Keratinocyte (primary cell): ENCODE results near the gene AKR1D1.

ENCODE experiments used
- CTCF ChIP-seq, 3 experiments: IDR thresholded peaks in 1 of 3; conservative IDR thresholded peaks in 1 of 3; optimal IDR thresholded peaks in 1 of 3; 2 replicates in 2 of 3; 3 replicates in 1 of 3; pipeline versions ENCODE3 to v1.5.1; 2011; ENCODE audit warnings: low read length in 3 of 3, mild to moderate bottlenecking in 3 of 3, moderate library complexity in 2 of 3, control low read depth in 1 of 3, inconsistent platforms in 1 of 3; ENCODE audit not compliant: insufficient read depth in 2 of 3; ENCODE audit errors: extremely low read depth in 1 of 3
- EZH2 ChIP-seq: IDR thresholded peaks from one replicate; pipeline ENCODE4 v1.6.1; 2012; ENCODE audit warnings: inconsistent platforms, mild to moderate bottlenecking, low read length, moderate library complexity

- no peak for TF ChIP-seq CTCF (optimal IDR thresholded peaks at IDR 0.05 in 1 of 3, IDR thresholded peaks at IDR 0.05 in 1 of 3, conservative IDR thresholded peaks at IDR 0.05 in 1 of 3; ENCODE audit: extremely low read depth in 1 of 3, insufficient read depth in 2 of 3, low read length in 3 of 3)
- TF ChIP-seq EZH2, result no peak
Measured at GRCh38 chr7:138079137-138079536, 2.9 kb downstream of the AKR1D1 start.
